IPS DF 4.7 (cell line): Measurements from ENCODE around the gene RPRD1B.

Source experiments
- DNase-seq: peaks from one replicate; pipeline ENCODE4 v3.0.0-alpha.2; 2013; ENCODE audit warnings: low spot score; ENCODE audit errors: extremely low read depth

RPRD1B gene, protein sequence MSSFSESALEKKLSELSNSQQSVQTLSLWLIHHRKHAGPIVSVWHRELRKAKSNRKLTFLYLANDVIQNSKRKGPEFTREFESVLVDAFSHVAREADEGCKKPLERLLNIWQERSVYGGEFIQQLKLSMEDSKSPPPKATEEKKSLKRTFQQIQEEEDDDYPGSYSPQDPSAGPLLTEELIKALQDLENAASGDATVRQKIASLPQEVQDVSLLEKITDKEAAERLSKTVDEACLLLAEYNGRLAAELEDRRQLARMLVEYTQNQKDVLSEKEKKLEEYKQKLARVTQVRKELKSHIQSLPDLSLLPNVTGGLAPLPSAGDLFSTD

DNA sequence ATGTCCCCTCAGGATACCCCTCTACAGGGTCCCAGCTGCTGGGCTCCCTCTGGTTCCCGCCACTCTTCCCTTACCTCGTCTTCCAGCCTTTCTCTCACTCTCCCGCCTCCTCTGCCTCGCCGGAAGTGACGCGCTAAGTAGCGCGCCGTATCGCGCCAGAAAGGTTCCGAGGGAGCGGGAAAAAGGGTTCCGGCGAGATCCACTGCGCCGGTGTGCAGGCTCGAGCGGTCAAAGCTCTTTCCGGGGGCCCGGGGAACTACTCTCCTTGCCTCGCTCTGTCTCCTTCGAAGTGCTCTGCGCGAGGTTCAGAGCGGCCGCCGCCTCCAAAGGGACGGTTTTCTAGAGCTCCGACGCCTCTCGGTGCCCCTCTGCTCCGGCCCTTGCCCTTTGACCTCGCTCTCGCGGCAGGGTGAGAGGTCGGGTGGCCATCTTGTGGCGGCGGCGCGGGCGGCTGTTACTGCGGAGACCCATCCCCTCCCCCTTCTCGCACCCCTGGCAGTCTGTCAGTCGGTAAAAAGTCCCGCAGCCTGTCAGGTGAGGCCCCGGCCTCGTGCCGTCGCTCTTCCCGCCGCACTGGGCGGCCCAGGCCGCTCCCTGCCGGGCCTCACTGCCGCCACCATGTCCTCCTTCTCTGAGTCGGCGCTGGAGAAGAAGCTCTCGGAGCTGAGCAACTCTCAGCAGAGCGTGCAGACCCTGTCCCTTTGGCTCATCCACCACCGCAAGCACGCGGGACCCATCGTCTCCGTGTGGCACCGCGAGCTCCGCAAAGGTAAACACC is at the start of gene RPRD1B, which contains the start of gene TTI1:
Gene RPRD1B (plus strand): TSS at position 417 of the 778 bp plus-strand sequence. CDS start 202 bp downstream, at position 619.
Gene TTI1 (minus strand): TSS at position 127 of the 778 bp plus-strand sequence. CDS start 19,640 bp downstream, outside the sequence.
- peak; percentile 64 for DNase-seq

DNA sequence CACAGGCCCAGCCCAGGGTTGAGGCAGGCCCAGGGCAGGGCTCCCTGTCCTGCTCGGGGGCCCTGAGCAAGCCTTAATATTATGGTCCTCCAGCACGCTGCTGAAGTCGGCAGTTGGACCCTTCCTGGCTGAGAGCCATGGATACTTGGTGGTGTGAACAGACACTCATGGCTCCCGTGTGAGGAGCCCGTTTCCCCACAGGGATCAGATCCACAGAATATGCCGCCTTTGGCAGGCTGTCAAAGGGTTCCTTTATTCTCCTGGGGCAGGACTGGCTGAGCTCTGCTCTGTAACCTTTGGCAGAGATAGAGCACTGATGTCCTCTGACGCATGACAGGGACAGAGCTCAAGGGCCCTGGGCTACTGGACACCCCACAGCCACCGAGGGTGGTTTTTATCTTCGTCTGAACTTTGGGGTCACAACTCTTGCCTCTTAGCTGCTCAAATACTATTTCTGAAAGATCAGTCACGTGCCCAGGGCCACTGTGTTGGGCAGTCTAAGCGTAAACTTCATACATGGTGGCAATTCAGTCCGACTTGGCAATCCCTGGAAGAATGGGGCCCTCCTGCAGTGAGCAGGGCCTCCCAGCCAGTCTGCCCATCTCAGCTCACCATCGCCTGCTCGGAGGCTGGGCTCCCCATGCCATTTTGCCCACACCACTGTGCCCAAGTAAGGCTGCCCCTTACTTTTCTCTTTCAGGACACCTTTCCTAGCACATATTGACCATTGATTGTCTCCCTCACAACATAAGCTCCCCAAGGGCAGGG is 49.3 kb upstream of the RPRD1B start:
- no peak for DNase-seq

DNA sequence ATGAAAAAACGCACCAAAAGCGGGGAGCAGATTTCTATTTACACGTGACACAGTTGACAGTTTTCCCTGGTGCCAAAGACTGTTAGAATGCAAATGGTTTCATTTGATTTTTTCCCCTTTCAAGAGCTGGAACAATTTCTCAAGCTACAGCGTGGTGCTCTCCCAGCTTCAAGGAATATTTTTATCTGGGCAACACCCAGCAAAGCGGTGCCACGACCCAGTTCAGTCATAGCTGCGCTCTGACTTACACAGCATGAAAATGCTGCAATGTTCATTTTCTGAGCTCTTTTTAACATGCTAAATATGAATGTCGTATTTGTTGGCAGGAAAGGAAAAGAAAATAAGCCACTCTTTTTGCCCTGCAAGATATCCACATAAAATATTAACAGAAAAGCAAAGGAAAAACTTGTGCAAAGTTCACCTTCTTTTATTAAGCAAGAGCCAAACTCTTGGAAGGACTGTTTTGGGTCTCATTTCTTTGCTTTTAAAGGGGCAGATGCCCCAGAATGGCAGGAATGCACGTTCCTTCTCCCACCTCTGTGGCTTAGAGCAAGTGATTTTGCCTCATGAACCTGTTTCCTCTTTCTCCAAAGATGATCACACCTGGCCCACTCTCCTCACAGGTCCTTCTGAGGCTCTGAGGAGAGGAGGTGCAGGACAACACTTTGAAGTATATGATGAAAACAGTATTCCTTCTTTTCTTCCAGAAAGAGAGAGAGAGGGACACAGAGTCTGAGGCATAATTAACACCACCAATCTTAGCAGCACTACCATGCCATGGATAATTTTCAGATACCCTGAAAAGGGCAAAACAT is 47.3 kb upstream of the RPRD1B start:
- no peak for DNase-seq

DNA sequence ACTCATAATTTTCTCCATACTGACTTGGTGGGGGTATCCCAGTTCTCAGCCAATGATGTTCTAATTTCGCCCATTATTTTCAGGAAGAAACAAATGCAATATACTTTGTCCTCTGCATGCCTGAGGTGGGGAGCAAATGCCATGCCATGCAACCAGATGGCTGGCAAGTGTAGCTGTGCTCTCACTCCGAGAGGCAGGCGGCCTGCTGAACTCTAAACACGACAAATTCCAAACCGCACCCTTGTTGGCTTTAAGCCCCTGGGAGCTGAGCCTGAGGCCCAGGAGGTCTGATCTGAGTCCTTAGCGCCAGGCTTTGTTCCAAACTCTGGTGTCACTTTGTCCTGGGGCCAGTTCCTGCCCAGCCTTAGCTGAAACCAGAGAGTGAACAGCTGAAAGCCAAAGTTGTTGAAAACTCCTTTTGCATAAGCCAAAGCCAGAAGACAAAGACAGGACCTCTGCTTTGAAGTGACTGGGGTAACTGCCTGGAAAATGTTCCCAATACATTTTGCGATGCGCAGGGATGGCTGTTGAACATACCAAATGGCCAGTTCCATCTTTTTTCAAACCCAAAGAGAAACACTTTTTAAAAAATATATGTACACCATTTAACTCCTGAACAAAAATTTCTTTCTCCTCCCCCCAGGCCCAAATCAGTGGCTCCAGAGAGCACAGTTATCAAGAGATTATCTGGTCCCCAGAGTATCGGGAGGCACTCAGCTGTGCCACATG is 46.5 kb upstream of the RPRD1B start:
- no peak for DNase-seq

DNA sequence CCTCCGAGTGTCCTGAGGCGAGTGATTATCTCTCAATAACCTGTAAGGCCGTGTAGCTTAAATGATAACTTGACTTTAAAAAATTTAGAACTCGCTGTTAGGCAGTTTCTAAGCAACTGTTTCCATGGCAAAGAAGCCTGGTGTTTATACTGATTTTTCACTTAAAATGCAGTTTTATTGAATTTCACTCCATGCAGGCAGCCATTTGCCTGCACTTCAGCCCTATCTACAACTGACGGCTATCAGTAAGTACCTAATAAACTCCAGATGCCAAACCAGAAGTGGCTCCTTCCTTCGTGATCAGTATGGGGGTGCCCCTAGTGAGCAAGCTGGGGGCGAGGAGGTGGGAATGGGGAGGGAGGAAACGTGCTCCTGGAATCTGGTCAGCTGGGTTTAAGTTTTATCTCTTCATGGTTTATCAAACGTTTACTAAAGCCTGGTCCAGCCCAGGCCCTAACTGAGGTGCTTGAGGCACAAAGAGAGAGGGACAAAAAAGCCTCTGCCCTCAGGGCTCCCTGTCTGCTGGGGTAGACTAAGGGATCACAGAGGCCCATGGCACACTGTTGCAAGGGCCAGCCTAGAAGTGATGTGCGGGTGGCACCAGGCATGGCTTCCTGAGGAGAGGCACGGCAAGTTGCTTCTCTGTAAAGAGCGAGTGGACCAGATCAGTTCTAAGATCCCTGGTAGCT is 45.8 kb upstream of the RPRD1B start:
- DNase-seq: no peak

DNA sequence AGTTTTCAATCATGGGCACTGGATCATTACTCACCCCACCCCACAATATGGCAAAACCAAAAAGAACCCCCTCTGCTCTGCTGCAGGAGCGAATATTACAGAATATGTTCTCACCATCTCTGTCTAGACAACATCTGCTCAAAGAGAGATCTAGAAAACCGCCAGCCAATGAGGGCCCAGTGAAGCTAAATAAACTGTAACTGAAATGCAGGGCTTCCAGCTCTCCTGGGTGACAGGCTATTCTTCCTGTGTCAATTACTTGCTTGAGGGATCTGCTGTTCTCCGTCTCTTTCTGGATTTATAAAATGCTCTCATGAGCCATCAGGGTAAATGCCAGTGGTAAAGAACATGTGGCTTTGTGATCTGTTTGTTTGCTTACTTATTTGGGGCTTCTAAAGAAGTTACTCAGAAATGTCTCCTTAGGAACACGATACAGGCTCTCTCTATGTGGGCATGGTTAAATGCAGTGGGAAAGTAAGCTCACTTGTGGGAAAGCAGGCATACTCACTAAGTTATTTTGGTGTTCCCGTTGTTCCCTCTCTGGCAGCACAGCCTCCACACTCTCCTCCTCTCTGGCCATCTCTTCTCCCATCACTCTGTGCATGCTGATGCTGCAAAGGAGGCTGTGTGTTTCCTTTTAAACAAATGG is 45.1 kb upstream of the RPRD1B start:
- DNase-seq: no peak

DNA sequence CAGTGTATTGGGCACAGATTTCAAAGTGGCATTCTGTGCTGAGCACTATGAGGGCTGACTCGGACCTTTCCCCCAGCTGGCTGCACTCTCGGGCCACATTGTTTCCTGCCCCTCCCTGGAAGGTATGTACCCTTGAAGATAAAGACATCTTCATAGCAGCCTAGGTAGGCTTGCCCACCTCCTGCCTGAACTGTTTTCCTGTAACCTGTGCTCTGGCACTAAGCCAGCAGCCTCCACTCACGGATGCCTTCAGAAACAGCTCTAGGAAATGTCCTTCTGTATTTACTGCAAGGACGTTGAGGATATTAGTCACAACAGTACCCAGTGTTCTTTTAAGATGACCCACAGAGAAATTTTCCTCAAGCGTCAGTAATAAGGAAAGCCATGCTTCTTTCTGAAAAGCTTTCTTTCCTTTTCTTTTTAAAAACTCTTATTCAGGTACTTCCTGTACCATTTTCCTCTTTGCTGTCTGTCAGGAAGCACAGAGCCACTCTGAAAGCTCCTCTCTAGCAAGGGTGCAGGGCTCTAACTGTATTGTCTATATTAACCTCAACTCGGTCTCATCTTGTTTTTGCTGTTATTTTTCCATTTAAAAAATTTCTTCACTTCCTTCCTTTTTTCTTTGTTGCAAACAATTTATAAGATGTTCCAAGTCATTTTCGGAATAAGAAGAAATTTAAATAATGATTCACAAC is 43.8 kb upstream of the RPRD1B start:
- DNase-seq: no peak

DNA sequence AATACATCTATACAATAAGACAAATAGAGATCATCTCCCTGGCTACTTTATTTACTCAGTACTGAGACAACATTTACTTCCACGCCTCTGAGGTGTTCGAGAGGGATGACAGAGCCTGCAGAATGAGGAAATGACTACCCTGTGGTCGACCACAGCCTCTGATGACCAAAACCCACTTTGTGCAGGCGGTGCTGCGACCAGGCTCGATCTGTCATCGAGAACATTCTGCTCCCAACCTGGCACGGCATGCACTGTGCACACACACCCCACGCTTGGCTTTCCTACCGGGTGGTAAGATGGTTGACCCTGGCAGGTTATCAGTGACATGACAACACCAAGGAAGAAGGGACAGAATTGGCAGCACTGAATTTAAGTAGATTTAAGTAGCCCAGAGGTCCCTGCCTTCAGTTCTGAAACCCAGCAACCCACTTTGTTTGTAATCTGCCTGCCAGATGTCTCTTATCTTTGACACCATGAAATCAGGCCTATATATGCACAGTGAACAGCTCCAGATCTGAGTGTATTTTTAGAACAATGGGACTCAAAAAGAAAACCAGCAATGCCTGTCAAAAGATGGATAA is 42.9 kb upstream of the RPRD1B start:
- no peak for DNase-seq

DNA sequence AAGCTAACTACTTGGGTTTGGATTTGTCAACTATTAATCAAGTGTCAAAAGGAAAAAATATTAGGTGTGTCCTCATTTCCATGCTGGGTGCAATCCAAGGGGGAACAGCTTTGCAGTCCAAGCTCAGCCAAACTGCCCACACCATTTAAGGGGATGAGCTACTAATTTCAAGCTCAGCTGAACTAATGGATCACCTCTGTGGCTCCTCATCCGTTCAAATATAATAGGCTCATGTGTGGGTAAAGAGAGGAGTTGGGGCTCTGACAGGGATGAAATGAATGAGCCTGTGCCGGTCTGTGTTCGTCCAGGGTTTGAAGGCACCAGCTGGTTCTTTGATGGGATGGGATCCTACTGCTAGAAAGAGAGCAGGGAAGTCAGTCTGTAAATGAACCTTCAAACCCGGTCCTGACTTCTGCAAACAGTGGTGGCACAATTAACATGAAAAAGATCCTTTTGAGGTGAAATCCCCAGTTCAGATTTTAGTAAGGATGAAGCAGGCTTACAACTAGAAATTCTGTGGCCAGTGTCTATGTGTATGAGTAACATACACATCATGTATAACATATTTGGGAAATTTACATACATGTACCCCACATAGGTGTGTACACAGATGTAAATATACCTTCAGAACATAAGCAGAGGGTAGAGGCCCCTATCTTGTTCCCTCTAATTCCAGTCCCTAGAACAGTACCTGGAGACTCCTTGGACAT is 42.2 kb upstream of the RPRD1B start:
- no peak for DNase-seq

DNA sequence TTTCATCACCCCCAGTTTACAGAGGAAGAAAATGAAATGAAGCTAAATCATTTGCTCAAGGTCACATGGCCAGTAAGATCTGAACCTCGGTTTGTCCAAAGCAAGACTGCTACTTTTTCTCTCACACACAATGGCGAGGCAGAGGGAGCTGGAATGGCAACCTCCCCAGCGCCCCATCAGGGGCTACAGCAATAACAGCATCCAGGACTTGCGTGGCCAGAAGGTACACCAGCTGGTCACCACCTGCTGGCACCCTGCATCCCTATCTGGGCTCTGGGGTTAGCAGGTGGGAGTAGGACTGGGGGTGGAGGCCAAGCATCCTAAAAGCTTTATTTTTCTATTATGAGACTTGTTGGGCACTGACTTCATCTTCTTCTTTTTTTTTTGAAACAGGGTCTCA is 41.6 kb upstream of the RPRD1B start:
- DNase-seq: no peak

DNA sequence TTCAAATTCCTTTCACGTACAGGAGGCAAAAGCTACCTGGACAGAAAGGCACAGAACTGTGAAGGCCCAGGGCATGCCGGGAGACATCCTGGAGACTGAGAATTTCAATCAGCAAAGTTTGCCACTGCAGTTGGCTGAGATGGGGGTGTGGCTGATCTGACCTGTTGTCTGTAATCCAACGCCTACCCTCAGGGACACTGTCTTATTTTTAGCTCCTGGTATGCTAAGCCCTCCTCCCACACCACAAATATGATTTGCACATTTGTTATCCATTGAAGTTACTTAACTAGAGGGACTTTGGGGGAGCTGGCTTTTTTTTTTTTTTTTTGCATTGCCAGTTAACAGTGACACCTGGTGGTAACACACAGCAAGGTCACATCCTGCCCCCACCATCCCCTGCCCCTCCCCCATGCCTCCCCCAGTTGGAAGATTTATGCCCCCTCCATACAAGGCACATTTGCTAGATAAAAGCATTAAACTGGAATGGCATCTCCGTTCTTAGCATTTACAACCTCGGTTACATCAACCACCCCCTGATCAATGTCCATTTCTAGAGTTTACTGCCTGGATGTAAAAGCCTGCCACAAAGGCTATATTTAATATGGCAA is 40.6 kb upstream of the RPRD1B start:
- DNase-seq: no peak

DNA sequence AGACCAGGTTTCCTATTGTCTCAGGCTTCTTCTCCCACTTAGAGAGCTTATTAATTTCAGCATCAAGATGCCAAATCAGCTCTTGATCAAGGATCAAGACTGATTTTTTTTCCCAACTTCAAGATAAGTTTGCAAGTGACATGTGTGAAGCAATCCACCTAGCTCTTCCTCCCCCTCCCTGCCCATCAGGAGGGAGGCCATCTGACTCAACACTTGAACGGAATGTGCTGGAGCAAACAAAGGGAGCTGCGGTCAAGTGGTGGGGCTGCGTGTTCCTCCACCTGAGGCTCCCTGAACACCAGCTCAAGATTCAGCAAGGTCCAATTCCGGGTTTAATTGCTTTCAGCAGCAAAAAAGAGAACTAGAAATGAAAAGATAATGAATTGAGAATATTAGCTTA is 39.0 kb upstream of the RPRD1B start:
- DNase-seq: no peak

DNA sequence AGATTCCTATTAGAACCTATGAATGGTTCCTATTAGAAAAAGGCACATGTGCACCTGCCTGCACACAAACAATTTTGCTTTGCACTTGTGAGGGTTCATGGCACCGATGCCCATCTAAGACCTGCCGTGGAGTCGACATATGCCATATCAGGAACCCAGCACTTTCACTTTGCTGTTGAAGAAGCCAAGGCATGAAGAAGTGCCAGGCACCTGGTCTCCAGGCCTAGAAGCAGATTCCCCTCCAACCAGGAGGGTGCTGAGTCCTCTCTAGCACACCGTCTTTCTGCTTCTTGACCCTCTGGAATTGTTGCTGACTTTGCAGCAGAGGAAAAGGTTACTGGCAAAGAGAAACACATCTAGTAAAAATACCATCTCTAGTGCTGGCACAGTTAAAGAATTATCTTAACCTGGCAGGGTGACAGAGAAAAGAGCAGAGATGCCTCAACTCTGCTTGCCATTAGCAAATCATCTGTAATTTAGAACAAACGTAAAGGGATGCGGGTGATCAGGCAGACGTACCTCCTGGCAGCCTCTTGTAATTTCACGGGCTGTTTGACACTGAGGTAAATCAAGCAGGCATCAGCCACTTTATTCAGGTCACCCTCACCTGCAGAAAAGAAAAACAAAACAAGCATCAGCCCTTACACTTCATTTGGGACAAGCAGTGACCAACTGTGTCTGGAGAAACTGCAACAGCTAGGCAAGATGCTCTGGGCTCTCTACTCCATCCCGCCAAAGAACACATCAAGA is 37.5 kb upstream of the RPRD1B start:
- DNase-seq: no peak

DNA sequence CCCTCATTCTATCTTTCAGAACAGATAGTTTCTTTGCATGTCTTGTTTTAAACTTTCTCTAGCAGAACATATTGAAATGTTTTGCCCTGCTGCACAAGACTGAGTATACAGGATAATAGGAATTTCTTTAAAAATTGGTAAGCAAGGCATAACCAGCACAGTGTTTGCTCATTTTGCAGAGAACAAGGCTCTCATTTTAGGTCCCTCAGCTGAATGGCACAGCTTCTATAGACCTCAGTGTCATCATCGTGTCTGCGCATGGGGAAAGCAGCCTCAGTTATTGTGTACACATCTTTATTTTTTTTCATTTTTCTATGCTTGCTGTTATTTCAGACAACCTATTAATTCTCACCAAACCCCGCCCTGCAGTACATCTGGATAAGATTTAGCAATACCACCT is 36.0 kb upstream of the RPRD1B start:
- DNase-seq: no peak

DNA sequence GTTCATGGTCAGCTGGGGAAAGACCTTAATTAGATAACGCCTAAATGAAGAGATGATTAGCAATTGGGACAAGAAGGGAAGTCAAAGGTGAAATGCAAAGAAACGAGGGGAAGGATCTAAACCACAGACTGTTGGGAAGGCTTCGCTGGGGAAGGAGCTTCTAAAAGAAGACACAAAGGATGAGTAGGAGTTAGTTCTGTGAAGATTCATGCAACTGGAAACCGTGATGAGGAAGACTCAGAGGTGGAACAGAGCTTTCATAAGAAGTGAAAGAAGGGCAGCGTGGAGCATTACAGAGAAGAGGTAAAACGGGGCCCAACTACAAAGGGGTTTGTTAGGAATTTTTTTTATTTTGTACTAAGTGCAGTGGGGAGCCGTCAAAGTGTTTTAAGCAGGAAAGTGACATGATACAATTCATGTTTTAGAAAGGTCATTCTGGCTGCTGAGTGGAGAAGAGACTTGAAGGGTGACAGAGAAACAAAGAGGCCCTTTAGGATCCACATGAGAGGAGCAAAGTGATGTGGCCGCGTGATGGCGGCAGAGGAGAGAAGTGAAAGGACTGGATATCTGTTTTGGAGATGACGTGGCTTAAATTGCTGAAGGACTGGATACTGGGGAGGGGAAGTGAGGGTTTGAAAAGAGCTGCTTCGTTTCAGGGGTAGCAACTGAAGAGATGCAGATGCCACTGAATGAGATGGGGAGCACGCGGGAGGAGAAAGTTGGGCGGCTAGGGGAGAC is 33.9 kb upstream of the RPRD1B start:
- DNase-seq: no peak

DNA sequence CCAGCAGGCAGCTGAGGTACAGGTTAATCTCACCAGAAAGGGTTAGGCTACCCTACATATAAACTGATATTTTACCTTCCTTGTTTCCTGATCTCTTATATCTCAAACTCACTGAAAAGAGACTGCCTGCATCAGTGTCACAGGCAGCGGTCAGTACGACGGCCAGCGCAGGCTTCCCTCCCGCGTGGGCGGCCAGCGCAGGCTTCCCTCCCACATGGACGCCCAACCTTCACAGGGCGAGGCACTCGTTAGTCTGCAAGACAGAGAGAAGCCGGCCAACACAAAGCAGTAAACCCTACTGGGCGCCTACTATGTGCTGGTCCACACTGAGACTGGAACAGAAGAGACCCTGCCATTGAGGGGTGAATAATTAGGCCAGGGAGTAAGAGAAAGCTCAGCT is 33.3 kb upstream of the RPRD1B start:
- no peak for DNase-seq
